Measurements from ENCODE around the gene DNTT. TPM values are rescaled to one million over a fixed set of nuclear protein-coding genes. Genes with fewer than 3 reads are reported as not detected.

The DNTT gene
- total and polyA plus RNA-seq, 2 experiments from 2014 or later = not detected

- no peaks in the 10 kb centered on the region for H3K9me3 ChIP-seq (ENCODE audit: low read depth)
- no peak for DNase-seq
- no peak overlapping the region for H2AFZ ChIP-seq
- H3K79me2 ChIP-seq (ENCODE audit: insufficient read depth) = no peaks in the 10 kb centered on the region
- H3K27me3 ChIP-seq (replicated peaks; ENCODE audit: insufficient read depth) = 0 out of 2 replicates have a peak, but pooled peaks cover 11% of the 10 kb centered on the region
- 25 to 26% methylated on average over 4 of the region's 4 CpGs for WGBS, 2 experiments (ENCODE audit: low coverage in 1 of 2, low lambda C conversion rate in 2 of 2, missing lambda C conversion rate in 2 of 2)
- TF ChIP-seq EZH2 (IDR thresholded peaks at IDR 0.05; ENCODE audit: insufficient read depth, poor library complexity, severe bottlenecking) = no peak
- no peak for TF ChIP-seq EZH2phosphoT487 (IDR thresholded peaks at IDR 0.05; ENCODE audit: insufficient read depth, low read depth)
- no peaks in the 10 kb centered on the region for H3K36me3 ChIP-seq (ENCODE audit: low read depth)
- no peak overlapping the region for H3K9ac ChIP-seq
- no peak overlapping the region for H3K27ac ChIP-seq
- in situ Hi-C loops (cut with MboI) = no loop called here
- H3F3A ChIP-seq (ENCODE audit: insufficient read depth) = no peaks in the 10 kb centered on the region
- H3K9me2 ChIP-seq (ENCODE audit: insufficient read depth) = no peaks in the 10 kb centered on the region
- H3K4me3 ChIP-seq = no peak overlapping the region
- no peaks in the 10 kb centered on the region for H4K20me1 ChIP-seq (ENCODE audit: insufficient read depth)
- H3K4me1 ChIP-seq (ENCODE audit: insufficient read depth) = no peaks in the 10 kb centered on the region
- no peak overlapping the region for H3K4me2 ChIP-seq (ENCODE audit: unreplicated experiment)
Measured at GRCh38 chr10:96342402-96342801, 38.2 kb downstream of the DNTT start.

DNA sequence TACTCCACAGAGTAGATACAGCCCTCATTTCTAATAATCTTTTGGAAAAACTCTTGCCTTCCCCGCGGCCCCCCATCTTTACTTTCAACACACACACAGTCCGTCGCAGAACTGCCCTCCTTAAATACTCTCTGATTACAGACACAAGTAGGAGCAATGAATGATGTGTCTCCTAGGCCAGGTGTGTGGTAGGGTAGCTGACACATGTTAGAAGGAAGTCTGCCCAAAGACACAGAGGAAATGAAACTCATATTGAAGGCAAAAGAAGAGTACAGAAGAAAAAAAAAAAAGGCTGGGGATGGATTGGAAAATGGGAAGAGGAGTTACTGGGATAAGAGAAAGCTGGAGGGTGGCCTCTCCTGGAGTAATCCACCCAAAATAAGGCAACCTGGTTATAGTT lies 39.9 kb downstream of the DNTT start:
- Histone ChIP-seq H2AFZ (no peak overlapping the region), H3K4me1 (ENCODE audit: insufficient read depth) (no peaks in the 10 kb centered on the region), H3K36me3 (ENCODE audit: low read depth) (no peaks in the 10 kb centered on the region), H4K20me1 (ENCODE audit: insufficient read depth) (no peaks in the 10 kb centered on the region), H3K27ac (no peak overlapping the region), H3K9me2 (ENCODE audit: insufficient read depth) (no peaks in the 10 kb centered on the region), H3K9ac (no peak overlapping the region), H3K79me2 (ENCODE audit: insufficient read depth) (no peaks in the 10 kb centered on the region), H3K27me3 (replicated peaks; ENCODE audit: insufficient read depth) (no peaks in the 10 kb centered on the region), H3K4me3 (no peak overlapping the region), H3K9me3 (ENCODE audit: low read depth) (no peaks in the 10 kb centered on the region), H3K4me2 (ENCODE audit: unreplicated experiment) (no peak overlapping the region), H3F3A (ENCODE audit: insufficient read depth) (no peaks in the 10 kb centered on the region)
- TF ChIP-seq EZH2phosphoT487 (IDR thresholded peaks at IDR 0.05; ENCODE audit: insufficient read depth, low read depth) = no peak
- TF ChIP-seq EZH2 (IDR thresholded peaks at IDR 0.05; ENCODE audit: insufficient read depth, poor library complexity, severe bottlenecking) = no peak
- WGBS, 2 experiments (ENCODE audit: low coverage in 1 of 2, low lambda C conversion rate in 2 of 2, missing lambda C conversion rate in 2 of 2) = 80 to 85% methylated on average over 4 of the region's 4 CpGs
- in situ Hi-C loops (cut with MboI) = no loop called here
- no peak for DNase-seq

DNA sequence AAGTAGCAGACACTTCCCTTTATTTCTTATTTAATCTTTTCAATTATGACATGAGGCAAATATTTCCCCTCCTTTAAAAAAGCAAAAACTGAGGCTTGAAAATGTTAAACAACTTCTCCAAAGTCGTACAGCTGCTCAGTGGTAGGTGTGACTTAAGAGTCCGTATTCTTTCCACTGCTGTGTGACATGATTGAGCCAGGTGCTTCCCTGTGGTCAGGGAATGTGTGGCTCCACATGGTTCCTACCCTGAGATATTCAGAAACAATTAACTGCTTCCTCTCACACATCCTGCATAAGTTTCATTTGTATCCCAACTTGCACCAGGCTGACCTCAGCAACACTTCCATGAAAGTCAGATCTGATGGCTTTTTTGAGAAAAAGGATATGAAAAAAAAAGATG lies 41.0 kb downstream of the DNTT start:
- Histone ChIP-seq H3K9me3 (ENCODE audit: low read depth) (no peaks in the 10 kb centered on the region), H3K27ac (no peak overlapping the region), H3K4me3 (no peak overlapping the region), H3K9me2 (ENCODE audit: insufficient read depth) (no peaks in the 10 kb centered on the region), H3K4me2 (ENCODE audit: unreplicated experiment) (no peak overlapping the region), H4K20me1 (ENCODE audit: insufficient read depth) (no peaks in the 10 kb centered on the region), H3F3A (ENCODE audit: insufficient read depth) (no peaks in the 10 kb centered on the region), H3K27me3 (replicated peaks; ENCODE audit: insufficient read depth) (no peaks in the 10 kb centered on the region), H3K4me1 (ENCODE audit: insufficient read depth) (no peaks in the 10 kb centered on the region), H3K79me2 (ENCODE audit: insufficient read depth) (no peaks in the 10 kb centered on the region), H2AFZ (no peak overlapping the region), H3K36me3 (ENCODE audit: low read depth) (no peaks in the 10 kb centered on the region), H3K9ac (no peak overlapping the region)
- 13 to 15% methylated on average over 2 of the region's 2 CpGs for WGBS, 2 experiments (ENCODE audit: low coverage in 1 of 2, low lambda C conversion rate in 2 of 2, missing lambda C conversion rate in 2 of 2)
- in situ Hi-C loops (cut with MboI) = no loop called here
- no peak for DNase-seq
- TF ChIP-seq EZH2 (IDR thresholded peaks at IDR 0.05; ENCODE audit: insufficient read depth, poor library complexity, severe bottlenecking) (no peak), EZH2phosphoT487 (IDR thresholded peaks at IDR 0.05; ENCODE audit: insufficient read depth, low read depth) (no peak)

DNA sequence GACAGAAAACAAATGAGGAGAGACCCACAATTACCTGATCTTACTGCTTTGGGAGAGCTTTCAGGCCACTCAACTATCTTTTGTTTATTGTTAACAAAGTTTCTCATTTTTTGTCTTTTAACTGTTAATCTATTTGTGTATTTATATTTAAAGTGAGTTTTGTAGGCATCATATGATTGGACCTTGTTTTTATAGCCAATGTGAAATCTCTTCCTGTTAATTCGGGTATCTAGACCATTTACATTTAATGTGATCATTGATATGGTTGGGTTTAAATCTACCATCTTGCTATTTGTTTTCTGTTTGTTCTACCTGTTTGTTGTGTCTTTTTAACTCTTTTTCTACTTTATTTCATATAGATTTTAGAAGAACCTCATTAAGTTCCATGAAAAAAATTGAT lies 42.1 kb downstream of the DNTT start:
- Histone ChIP-seq H4K20me1 (ENCODE audit: insufficient read depth) (no peaks in the 10 kb centered on the region), H3K36me3 (ENCODE audit: low read depth) (no peaks in the 10 kb centered on the region), H3F3A (ENCODE audit: insufficient read depth) (no peaks in the 10 kb centered on the region), H3K9me3 (ENCODE audit: low read depth) (no peaks in the 10 kb centered on the region), H3K4me1 (ENCODE audit: insufficient read depth) (no peaks in the 10 kb centered on the region), H3K79me2 (ENCODE audit: insufficient read depth) (no peaks in the 10 kb centered on the region), H3K9me2 (ENCODE audit: insufficient read depth) (no peaks in the 10 kb centered on the region), H3K9ac (no peak overlapping the region), H2AFZ (no peak overlapping the region), H3K4me3 (no peak overlapping the region), H3K4me2 (ENCODE audit: unreplicated experiment) (no peak overlapping the region), H3K27ac (no peak overlapping the region), H3K27me3 (replicated peaks; ENCODE audit: insufficient read depth) (no peaks in the 10 kb centered on the region)
- DNase-seq = no peak
- 5 to 6% methylated on average over 1 of the region's 1 CpG for WGBS, 2 experiments (ENCODE audit: low coverage in 1 of 2, low lambda C conversion rate in 2 of 2, missing lambda C conversion rate in 2 of 2)
- no peak for TF ChIP-seq EZH2phosphoT487 (IDR thresholded peaks at IDR 0.05; ENCODE audit: insufficient read depth, low read depth)
- no peak for TF ChIP-seq EZH2 (IDR thresholded peaks at IDR 0.05; ENCODE audit: insufficient read depth, poor library complexity, severe bottlenecking)
- in situ Hi-C loops (cut with MboI) = no loop called here

GRCh38 chr10:96352027-96352426 lies 47.8 kb downstream of the DNTT start:
- Histone ChIP-seq H3K9me2 (ENCODE audit: insufficient read depth) (no peaks in the 10 kb centered on the region), H3K9ac (no peak overlapping the region), H4K20me1 (ENCODE audit: insufficient read depth) (no peaks in the 10 kb centered on the region), H3K4me1 (ENCODE audit: insufficient read depth) (no peaks in the 10 kb centered on the region), H3K4me3 (no peak overlapping the region), H3K9me3 (ENCODE audit: low read depth) (no peaks in the 10 kb centered on the region), H2AFZ (no peak overlapping the region), H3K79me2 (ENCODE audit: insufficient read depth) (no peaks in the 10 kb centered on the region), H3K27ac (no peak overlapping the region), H3K27me3 (replicated peaks; ENCODE audit: insufficient read depth) (no peaks in the 10 kb centered on the region), H3F3A (ENCODE audit: insufficient read depth) (no peaks in the 10 kb centered on the region), H3K4me2 (ENCODE audit: unreplicated experiment) (no peak overlapping the region), H3K36me3 (ENCODE audit: low read depth) (no peaks in the 10 kb centered on the region)
- in situ Hi-C loops (cut with MboI) = no loop called here
- no peak for DNase-seq
- TF ChIP-seq EZH2phosphoT487 (IDR thresholded peaks at IDR 0.05; ENCODE audit: insufficient read depth, low read depth) (no peak), EZH2 (IDR thresholded peaks at IDR 0.05; ENCODE audit: insufficient read depth, poor library complexity, severe bottlenecking) (no peak)

All from GM23248 (cell line).